CMK (cell line): ENCODE results near the gene MAP4K1.

ENCODE experiments used
- DNase-seq: peaks from one replicate; pipeline ENCODE4 v3.0.0-alpha.2; 2010; ENCODE audit warnings: low read depth

Gene MAP4K1

DNA sequence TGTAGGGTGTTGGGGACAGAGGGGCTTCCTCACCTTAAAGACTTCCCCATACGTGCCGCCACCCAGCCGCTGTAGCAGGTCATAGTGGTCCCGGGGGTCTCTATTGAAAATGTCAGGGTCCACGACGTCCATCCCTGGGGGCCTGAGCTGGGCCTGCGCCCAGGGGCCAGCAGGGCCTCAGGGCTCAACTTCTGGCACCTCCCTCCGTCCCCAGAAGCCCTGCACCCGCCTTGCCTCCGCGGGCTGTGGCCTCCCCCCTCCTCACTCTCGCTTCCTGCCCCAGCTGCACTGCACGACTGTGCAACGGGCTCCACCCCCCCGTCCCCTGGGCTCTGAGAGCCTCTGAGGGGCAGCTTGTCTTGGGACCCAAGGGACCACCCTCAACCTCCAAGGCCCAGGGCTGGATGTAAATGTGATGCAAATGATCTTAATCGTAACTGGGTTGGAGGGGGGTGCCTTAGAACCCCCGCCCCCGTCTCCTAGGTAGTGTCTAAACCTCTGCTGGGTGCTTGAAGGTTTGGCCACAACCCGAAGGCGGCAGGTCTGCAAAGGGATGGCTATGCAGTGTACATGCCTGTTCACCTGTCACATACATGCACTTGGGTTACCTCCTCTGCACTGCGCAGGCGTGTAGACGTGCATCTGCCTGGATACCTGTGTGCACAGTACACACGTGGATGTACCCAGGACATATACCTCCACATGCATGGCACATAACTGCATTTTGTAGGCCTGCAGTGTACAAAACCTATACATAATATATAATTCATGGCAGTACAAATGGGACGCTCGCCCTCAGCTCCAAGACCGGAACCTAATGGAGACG, at the start of gene MAP4K1:
Gene MAP4K1, minus strand, starts transcription at position 190 of the 826 bp plus-strand sequence. Its CDS starts 58 bp downstream, at position 132.
- DNase-seq, result peak; percentile 41

DNA sequence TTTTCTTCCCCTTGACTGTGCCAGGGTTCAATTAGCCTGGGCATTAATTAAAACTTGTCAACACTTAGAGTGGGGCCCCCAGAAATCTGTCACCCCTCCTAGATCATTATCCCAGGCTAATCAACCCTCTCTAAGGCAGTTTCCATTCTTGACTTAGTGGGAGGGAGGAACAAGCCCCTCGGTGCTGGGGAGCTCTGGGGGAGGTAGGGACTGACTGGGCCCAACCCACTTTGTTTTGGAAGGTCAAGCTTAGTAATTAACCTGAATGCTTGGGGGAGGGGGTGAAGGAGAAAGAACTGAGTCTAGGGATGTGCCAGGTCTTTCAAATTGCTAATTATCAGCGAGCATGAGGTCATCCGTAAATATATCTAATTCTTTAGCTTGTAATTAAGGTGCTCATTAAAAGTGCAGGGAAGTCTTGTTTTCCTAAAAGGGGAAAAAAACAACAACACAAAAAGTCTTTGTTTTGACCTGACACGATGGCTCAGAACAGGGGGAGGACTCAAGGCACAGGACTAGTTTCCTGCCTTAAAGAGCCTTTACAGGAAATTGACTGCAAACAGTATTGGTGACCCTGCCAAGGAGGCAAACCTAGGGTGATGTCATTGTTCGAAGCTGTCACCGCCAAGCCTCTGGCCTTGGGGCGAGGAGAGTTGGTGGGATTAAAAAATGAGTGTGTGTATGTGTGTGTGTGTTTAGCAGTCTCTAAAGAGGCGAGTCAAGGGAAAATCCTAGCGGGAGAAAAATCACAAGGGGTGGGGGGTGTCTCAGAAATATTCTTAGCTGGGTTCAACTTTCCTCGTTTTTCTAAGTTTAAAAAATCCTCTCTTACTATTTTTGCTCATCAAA, 49.1 kb upstream of the MAP4K1 start:
- DNase-seq, result no peak

DNA sequence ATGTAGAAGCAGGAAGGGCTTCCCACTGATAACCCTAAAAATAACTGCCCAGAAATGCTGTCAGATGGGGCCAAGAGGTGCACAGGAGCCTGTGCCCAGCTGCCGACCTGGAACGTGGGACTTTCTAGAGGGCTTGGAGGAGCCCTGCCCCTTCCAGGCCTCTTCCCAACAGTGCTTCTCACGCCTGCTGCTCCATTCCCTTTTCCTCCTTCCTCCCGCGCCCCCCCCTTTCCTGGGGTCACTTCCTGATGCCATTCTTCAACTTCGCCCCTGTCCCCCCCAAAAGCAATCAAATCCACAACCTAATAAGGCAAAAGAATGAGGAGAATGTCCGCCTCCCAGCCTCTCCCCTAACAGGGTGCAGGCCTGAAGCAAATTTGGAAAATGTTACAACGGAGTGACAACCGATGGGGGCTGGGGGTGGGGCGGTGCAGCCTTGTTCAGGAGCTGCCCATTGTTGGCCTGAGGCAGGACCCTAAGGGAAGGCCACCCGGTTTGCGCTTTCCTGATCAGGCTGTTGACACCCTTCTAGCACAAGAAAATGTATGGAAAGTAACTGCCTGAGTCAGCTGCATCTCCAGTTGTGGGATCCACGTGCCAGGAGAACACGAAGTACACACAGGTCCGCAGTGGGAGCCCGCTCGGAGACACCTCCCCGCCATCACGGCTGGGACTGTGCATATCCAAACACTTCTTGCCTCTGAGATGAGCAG, 48.4 kb upstream of the MAP4K1 start:
- no peak for DNase-seq

DNA sequence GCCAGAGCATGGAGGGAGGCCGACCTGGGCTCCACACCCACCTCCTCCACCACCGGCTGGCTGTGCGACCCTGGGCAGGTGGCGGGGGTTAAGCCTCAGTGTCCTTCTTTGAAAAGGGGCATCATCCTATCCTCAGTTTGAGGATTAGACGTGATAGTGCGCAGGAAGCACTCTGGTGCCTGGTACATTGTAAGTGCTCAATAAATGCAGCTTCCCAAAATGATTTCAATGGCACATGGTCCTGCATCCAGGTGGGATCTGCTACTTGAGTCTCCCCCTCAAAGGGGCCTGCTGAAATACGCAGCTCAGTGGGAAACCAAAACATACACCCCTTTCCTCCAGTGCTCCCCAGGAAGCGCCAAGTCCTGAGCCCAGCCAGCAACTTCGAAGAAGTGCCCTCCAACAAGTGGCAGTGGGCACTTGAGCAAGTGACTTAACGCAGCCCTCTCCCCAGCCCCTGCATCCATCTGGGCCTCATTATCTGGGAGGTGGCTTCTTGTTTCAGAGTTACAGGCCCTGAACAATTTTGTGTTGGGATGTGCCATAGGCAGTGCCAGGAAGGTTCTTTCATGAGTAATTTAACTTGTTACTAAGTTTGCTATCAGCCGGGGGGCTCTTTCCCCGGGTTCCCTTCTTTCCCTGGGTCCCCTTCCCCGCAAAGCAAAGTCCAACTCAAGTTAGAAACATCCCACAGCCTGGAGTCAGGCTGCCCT, 47.6 kb upstream of the MAP4K1 start:
- DNase-seq, result no peak

DNA sequence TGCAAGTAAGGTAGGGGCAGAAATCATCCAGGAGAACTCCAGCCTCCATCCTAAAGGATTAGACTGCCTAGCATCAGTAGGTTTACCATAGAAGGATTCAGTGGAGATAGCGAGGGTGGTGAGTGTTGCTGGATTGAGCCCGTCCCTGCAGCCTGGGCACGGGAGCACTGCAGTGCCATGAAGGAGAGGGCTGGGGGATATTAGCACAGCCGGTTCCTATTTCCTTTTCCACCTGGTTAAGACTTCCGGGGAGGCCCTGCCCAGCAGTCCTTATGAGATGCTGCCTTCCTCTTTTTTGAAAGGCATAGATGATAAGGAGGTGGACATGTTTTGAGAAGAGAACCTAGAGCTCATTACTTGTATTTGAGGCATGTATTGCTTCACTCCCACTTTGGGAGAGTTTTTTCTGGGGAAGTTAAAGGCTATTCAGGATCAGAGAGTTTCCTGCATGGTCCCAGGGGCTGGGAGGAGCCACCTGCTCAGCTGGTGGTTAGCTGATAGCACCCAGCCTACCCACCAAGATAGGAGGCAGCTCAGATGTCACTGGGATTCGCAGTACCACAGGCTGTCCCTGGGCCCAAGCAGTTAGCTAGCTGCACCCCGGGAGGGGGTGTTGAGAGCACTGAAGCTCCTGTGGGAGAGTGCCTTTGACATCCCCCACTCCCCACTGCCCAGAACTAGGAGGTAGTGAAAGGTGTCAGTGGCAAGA, 46.9 kb upstream of the MAP4K1 start:
- DNase-seq, result peak; percentile 67

DNA sequence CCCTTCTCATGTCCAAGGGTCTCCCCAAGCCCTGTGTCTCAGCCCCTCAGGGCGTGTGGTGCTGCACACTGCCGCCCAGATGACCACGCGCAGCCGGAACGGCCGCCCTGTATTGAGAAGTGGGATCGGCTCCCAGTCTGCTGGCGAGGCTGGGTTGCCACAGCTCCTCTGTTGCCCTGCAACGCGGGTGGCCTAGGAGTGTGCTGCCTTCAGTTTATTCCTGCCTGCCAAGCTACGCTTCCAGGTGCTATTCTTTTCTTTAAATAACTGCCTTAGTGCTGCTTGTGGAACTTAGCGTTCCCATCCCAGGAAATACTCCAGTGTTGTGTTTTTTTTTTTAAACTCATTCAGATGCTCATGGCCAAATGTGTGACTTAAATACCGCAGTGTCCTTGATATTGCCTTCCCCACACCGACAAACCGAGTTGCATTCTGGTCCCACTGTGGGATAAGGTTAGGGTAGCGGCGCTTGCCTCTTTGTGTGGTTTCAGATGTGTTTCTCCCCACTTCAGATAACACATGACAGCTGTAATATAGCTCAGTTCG, 46.3 kb upstream of the MAP4K1 start:
- DNase-seq, result no peak

DNA sequence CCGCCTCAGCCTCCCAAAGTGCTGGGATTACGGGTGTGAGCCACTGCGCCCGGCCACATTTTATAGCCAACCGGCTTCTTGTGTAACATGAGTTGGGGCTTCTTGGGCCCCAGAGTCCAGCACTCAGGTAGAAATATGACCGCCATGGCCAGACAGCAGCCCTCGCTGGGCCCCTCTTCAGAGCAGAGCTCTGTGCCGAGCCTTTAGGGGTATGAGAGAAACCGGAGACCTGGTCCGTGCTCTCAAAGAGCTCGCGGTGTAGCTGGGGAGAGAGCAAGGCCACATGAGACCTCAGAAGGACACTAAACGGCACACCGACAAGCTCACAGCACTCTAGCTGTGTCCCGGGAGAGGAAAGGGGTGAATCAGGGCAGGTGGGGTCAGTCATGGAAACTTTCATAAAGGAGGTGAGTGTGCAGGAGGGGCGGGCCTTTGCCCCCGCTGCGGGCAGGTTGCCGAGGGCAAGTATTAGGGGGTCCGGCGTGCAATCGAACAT, 45.5 kb upstream of the MAP4K1 start:
- no peak for DNase-seq

DNA sequence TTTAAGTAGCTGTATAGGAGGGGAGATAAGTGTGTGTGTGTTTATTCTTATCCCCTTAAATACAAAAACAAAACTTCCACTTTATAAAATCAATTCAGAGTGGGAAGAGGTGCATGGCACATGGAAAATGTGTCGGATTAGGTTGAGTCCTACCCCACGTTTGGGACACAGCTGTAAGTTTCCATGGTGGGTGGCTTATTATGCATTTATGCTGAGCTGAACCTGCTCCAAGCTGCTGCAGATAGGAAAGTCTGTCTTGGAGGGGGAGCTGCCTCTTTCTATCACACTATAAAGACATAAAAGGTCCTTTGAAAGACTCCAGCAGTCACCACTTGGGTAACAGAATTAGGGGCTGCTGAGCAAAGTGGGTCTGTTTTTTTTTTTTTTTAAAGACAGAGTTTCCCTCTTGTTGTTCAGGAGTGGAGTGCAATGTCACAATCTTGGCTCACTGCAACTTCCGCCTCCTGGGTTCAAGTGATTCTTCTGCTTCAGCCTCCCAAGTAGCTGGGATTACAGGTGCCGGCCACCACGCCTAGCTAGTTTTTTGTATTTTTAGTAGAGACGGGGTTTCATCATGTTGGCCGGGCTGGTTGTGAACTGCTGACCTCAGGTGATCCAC, 44.9 kb upstream of the MAP4K1 start:
- DNase-seq, result no peak

DNA sequence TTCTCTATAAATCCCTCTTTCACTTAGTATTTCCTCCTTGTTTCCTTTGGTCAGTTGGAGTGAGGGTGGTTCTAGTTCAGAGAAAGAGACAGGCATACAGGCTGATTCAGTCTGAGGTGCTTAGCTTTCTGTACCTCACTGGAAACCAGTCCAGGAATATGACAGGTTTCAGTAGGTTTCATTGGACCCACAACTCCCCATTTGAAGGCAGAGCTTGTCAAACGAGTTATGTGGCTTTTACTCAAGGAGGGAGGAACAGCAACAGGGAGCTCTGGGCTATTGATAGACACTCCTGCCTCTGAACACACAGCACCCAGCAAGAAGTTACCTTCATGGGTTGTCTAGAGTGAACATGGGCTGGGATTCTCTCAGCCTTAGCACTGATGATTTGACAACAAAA, 44.2 kb upstream of the MAP4K1 start:
- no peak for DNase-seq

DNA sequence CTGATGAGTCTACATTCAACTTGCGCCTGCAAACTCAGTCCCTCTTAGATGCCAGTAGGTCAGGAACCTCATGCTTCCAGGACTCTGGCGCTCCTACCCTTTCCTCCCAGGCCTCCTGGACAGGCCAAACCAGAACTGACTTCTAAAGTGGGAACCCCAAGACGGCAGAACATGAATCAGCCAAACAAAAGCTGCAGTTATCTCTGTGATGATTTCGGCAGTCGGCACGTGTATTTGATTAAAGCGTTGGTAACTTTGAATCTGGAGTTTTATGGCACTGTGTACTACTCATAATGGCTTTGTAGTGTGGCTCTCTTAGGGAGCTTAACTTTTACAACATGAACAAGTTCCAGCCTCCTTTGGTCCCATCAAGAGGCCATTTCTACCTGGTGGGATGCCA, 43.4 kb upstream of the MAP4K1 start:
- DNase-seq, result no peak

DNA sequence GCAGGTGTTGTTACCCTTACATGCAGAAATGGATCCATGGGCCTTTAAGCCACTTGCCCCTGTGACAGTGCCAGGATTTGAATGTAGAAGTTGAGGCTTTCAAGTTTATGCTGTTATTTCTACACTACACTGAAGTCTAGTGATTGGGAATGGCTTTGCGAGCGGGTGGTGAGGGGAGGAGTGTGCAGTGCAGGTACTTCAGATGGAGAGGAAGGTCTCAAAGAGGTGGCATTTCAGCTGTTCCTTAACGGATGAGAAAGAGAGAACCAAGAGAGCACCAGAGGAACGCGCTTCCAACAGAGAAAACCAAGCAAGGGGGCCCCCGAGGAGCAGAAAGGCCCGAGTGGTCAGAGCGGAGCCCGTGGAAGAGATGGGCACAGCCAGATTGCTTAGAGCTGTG, 43.0 kb upstream of the MAP4K1 start:
- DNase-seq, result no peak

DNA sequence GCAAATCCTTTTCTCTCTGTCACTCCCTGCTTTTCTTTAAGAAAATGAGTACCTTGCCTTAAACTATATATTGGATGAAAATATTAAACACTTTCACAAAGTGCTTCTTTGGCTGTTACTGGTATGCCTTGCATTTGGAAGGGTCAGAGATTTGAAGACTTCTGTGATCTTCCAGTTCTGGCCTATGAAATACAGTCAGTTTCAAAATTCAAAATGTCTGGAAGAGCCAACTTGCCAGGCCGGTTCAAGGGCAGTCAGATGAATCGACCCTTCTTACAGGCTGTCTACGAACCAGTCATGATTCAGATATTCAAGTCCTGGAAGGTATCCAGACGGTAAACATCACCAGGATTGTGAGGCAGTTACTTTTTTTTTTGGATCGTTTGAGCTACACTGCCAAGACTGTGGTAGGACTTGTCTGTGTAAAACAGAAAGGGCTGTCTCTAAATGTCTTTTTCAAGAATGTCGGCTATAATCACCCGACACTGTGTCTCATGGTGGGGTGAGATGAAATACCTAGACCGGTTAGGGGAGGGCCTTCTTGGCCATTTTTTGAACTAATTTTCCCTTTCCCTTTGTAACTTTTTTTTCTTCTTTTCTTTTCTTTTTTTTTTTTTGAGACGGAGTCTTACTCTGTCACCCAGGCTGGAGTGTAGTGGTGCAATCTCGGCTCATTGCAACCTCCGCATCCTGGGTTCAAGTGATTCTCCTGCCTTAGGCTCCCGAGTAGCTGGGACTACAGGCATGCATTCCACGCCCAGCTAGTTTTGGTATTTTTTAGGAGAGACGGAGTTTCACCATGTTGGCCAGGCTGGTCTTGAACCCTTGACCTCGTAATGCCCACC, 40.9 kb upstream of the MAP4K1 start:
- no peak for DNase-seq

DNA sequence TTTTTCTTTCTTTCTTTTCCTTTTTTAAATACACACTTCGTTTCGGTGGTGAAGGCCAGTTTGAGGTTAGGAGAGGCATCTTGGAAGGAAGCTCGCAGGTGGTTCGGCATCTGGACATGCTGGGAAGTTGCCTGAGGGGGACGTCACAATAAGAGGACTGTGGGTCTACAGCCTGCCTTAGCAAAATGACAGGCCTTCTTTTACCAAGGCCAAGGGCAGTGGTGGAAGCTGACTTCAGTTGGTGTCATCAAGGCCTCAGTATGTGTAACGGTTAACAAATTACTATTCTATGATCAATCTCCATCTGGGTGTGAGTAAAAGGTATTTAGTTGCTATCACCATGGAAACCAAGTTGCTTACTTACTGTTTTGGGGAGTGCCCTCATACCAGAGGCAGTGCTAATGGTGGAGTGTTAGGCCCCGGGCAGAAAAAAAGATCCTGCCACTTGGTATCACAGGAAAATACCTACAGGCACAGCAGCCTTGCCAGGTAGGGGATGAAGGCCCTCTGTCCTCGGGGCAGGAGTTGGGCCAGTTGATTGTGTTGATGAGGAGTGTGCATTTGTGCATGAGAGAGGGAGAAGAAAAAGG, 40.0 kb upstream of the MAP4K1 start:
- DNase-seq, result no peak

DNA sequence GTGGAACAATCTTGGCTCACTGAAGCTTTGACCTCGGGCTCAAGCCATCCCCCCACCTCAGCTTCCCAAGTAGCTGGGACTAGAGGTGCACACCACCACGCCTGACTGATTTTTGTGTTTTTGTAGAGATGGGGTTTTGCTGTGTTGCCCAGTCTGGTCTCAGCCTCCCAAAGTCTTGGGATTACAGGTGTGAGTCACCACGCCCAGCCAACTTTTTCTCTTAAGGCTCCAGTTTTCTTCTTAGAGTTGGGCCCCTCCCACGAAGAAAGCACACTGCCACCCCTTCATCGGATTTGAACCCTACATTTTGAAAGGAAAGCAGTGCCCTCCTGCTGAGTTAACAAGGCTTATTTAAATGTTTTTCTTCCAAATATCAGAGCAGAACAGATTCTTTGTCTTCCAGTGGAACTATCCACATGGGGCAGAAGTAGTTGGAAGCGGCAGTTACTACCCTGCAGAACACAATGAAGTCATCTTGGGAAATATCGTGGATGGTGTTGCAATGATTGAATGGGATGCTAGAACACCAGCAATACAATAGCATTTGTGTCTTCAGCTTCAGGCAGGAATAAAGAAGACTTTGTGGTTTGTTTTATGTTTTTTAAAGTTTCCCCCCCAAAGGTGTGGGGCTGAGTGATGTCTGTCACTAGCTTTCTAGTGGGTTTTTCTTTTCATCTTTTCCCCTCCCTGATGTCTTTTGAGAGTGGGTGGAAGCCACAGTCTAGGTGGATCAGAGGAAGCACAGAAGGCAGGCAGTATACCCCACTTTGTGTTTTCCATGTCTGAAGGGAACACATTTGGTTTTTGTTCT, 38.6 kb upstream of the MAP4K1 start:
- no peak for DNase-seq

DNA sequence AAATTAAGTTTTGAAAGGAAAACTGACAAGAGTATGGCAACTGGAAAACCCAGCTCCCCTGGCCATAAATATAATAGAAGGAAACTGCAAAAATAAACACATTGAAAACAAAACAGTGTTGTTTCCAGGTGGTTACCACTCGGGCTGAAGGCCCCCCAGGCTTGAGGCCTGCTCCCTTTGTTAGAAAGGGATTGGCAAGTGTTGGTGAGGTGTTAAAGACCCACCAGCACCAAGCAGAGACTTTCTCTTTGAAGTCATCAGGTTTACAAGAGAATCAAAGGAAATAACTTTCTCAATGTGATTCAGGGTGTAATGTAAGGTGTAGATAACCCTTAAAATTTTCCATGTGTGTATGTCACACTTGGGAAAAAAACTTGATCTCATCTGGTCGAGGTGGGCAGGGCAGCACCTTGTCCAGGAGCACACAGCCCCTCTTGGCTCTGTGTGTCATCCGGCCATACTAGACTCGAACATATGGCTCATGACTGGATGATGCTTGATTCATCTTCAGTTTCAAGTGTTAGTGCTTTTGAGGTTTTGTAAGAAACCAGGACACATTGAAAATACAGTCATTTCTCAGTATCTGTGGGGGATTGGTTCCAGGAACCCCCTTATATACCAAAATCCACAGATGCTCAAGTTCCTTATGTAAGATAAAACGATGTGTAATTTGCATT, 37.5 kb upstream of the MAP4K1 start:
- DNase-seq, result no peak

DNA sequence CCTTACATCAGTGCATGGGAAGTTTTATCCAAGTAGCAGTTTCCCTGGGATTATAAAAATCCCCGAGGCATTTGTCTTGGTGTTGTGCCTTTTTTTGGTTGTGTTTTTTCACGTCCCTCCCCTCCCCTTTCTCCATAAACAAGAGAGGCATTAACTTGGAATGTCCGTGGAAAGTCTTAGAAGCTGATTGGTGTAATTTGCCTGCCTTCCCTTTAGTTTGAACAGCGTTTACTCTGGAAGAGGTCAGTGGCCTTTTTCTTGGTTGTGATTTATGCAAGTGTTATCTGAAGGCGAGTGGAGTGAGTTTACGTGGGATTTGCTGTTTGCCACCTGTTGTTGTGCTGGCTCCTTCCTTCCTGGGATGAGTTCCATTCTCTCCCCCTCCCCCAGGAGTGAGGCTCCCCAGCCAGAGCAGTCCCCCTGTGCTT, 36.9 kb upstream of the MAP4K1 start:
- DNase-seq, result no peak

DNA sequence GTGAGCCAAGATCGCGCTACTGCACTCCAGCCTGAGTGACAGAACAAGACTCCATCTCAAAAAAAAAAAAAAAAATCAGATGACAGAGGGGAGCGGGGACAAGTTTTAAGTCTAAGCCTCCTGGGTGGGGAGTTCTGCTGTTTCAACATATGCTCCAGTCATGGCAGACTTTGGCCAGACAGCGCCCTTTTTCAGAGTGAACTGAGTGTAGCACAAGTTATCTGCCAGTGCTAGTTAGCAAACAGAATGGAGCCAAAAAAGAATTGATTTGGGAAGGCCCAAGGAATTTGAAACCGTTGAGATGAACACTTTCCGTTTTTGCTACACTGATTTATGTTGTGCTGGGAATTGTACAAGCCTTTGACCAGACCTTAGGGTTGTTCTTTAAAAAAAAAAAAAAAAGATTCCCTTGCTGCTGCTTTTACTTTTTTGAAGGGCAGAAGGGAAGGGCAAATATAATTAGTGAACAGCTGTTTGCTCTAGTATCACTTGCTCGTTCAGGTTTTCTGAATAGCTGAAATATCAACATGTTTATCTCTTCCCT, 35.3 kb upstream of the MAP4K1 start:
- DNase-seq, result no peak
